ENCODE results near the gene PCDHGB7. TPM values are rescaled to one million over a fixed set of nuclear protein-coding genes. Genes with fewer than 3 reads are reported as not detected.

Gene PCDHGB7
- total RNA-seq, 1 experiment from 2014 or later, result 0.75 TPM

GRCh38 chr5:141420855-141421488, 3.5 kb downstream of the PCDHGB7 start, which contains the start of gene PCDHGA11:
Gene PCDHGA11, plus strand, starts transcription at chr5:141421051. Its CDS starts 177 bp downstream, at chr5:141421228.
- no peaks in the 10 kb centered on the region for H3K4me1 Mint-ChIP-seq (ENCODE audit: insufficient read depth, unreplicated experiment)

GRCh38 chr5:141421489-141421855, 4.0 kb downstream of the PCDHGB7 start:
- Mint-ChIP-seq H3K4me3 (ENCODE audit: unreplicated experiment) (no peak overlapping the region), H3K27me3 (ENCODE audit: insufficient read depth, unreplicated experiment) (no peaks in the 10 kb centered on the region), H3K27ac (ENCODE audit: low read depth, unreplicated experiment) (no peak overlapping the region), H3K9me3 (ENCODE audit: unreplicated experiment) (peaks cover 34% of the 10 kb centered on the region), H3K36me3 (ENCODE audit: insufficient read depth, unreplicated experiment) (no peaks in the 10 kb centered on the region), H3K4me1 (ENCODE audit: insufficient read depth, unreplicated experiment) (no peaks in the 10 kb centered on the region)
- intact Hi-C loops (cut with micrococcal nuclease), result no loop called here
- CTCF ChIA-PET, result interaction anchor here (0.7 to 2.6 kb wide), 7 partner anchors 8 to 183 kb away, joined by 3 to 9 read pairs (median 4); partner anchors contain the start of genes PCDHGA10, PCDHGA12 and PCDHGC3
- BruUV-seq (replicated peaks), result no TSS peak
- DNase-seq (ENCODE audit: unreplicated experiment), result no peak
- no peak for TF ChIP-seq CTCF (IDR thresholded peaks at IDR 0.05; ENCODE audit: unreplicated experiment)
- POLR2A ChIA-PET, result interaction anchor here (0.9 kb wide), 1 partner anchor 137 kb away, joined by 3 read pairs; no protein-coding TSS in a partner anchor

More at GRCh38 chr5:141420855-141421488, 3.5 kb downstream of the PCDHGB7 start, which contains the start of gene PCDHGA11:
- H3K36me3 Mint-ChIP-seq (ENCODE audit: insufficient read depth, unreplicated experiment), result no peaks in the 10 kb centered on the region
- DNase-seq (ENCODE audit: unreplicated experiment), result peak; percentile 33
- H3K9me3 Mint-ChIP-seq (ENCODE audit: unreplicated experiment), result peaks cover 29% of the 10 kb centered on the region
- no peak within 1 kb of the TSS for H3K4me3 Mint-ChIP-seq (ENCODE audit: unreplicated experiment)
- H3K27me3 Mint-ChIP-seq (ENCODE audit: insufficient read depth, unreplicated experiment), result no peaks in the 10 kb centered on the region
- CTCF ChIA-PET, result interaction anchor here (0.5 to 2.6 kb wide), 10 partner anchors 9 to 236 kb away, joined by 3 to 9 read pairs (median 4); partner anchors contain the start of genes PCDHGA12 and PCDHGC3
- POLR2A ChIA-PET, result no interaction called here
- intact Hi-C loops (cut with micrococcal nuclease), result no loop called here
- BruUV-seq (replicated peaks), result no TSS peak
- peak; percentile 18 for TF ChIP-seq CTCF (IDR thresholded peaks at IDR 0.05; ENCODE audit: unreplicated experiment)
- H3K27ac Mint-ChIP-seq (ENCODE audit: low read depth, unreplicated experiment), result no peak within 1 kb of the TSS

GRCh38 chr5:141422742-141423291, 5.3 kb downstream of the PCDHGB7 start:
- no TSS peak for BruUV-seq (replicated peaks)
- Mint-ChIP-seq H3K27ac (ENCODE audit: low read depth, unreplicated experiment) (no peak overlapping the region), H3K9me3 (ENCODE audit: unreplicated experiment) (peaks cover 41% of the 10 kb centered on the region), H3K4me1 (ENCODE audit: insufficient read depth, unreplicated experiment) (no peaks in the 10 kb centered on the region), H3K36me3 (ENCODE audit: insufficient read depth, unreplicated experiment) (no peaks in the 10 kb centered on the region), H3K27me3 (ENCODE audit: insufficient read depth, unreplicated experiment) (no peaks in the 10 kb centered on the region), H3K4me3 (ENCODE audit: unreplicated experiment) (no peak overlapping the region)
- ChIA-PET POLR2A (interaction anchor here (0.6 kb wide), 1 partner anchor 94 kb away, joined by 3 read pairs; no protein-coding TSS in a partner anchor), CTCF (interaction anchor here (1.2 kb wide), 1 partner anchor 10 kb away, joined by 4 read pairs; the partner anchor contains the start of gene PCDHGA10)
- TF ChIP-seq CTCF (IDR thresholded peaks at IDR 0.05; ENCODE audit: unreplicated experiment), result no peak
- intact Hi-C loops (cut with micrococcal nuclease), result no loop called here
- DNase-seq (ENCODE audit: unreplicated experiment), result no peak

GRCh38 chr5:141427783-141428426, 10.4 kb downstream of the PCDHGB7 start:
- no peak for DNase-seq (ENCODE audit: unreplicated experiment)
- intact Hi-C loops (cut with micrococcal nuclease), result no loop called here
- Mint-ChIP-seq H3K4me1 (ENCODE audit: insufficient read depth, unreplicated experiment) (no peaks in the 10 kb centered on the region), H3K4me3 (ENCODE audit: unreplicated experiment) (no peak overlapping the region), H3K36me3 (ENCODE audit: insufficient read depth, unreplicated experiment) (no peaks in the 10 kb centered on the region), H3K27me3 (ENCODE audit: insufficient read depth, unreplicated experiment) (no peaks in the 10 kb centered on the region), H3K9me3 (ENCODE audit: unreplicated experiment) (peaks cover 45% of the 10 kb centered on the region), H3K27ac (ENCODE audit: low read depth, unreplicated experiment) (no peak overlapping the region)
- ChIA-PET POLR2A (interaction anchor here (1.2 kb wide), 1 partner anchor 10 kb away, joined by 4 read pairs; no protein-coding TSS in a partner anchor), CTCF (no interaction called here)
- TF ChIP-seq CTCF (IDR thresholded peaks at IDR 0.05; ENCODE audit: unreplicated experiment), result no peak
- no TSS peak for BruUV-seq (replicated peaks)

All from MCF 10A (cell line).